OCI-LY1 (cell line): Measurements from ENCODE around the gene DGCR6.

Source experiments
- EZH2 ChIP-seq: fragments of 200-600 bp; sonication (generic), shearing (Covaris generic); IDR thresholded peaks from 2 replicates; pipeline ENCODE4 v1.8.0; 2017; ENCODE audit warnings: borderline replicate concordance, mixed run types, mild to moderate bottlenecking, antibody characterized with exemption, low read length, moderate library complexity, mixed read lengths
- TF ChIP-seq, protein P1 (sequence below): fragments of 200-600 bp; sonication (generic), shearing (Covaris generic); IDR thresholded peaks from 2 replicates; pipeline ENCODE4 v1.5.1; 2017; ENCODE audit warnings: mild to moderate bottlenecking, antibody characterized with exemption, low read length, moderate library complexity, mixed read lengths

DNA sequence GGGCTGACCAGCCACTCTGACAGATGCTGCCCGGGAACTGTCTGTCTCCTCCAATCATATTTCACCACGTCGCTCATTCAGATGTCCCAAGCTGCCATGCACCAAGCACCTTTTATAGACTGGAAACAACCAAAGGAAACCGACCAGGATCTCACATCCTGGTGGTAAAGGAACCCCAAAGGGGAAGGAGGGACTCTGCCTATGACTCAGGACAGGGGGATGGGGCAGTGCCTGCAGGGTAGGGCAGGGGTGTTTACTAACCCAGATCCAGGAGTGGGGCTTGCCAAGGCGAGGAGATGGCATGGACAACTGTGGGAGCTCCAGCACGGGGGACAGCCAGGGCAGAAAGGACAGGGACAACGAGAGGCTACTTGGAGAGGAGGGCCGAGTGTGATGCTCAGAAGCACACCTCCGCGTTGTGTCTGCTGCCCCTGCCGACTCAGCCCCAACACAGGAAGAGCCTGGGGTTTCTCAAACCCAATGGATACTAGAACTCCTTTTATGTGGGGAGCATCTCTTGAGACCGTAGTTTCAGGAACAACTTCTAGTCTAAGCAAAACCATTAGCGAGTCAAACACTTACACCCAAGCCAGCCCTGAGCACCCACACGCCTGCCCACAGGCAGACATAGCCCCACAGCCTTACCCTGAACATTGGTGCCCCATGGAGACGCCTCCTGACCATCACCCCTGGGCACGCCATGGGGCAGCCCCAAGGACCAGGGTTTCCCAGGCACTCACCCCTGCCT, 26.0 kb downstream of the DGCR6 start:
- TF ChIP-seq, protein P1, sequence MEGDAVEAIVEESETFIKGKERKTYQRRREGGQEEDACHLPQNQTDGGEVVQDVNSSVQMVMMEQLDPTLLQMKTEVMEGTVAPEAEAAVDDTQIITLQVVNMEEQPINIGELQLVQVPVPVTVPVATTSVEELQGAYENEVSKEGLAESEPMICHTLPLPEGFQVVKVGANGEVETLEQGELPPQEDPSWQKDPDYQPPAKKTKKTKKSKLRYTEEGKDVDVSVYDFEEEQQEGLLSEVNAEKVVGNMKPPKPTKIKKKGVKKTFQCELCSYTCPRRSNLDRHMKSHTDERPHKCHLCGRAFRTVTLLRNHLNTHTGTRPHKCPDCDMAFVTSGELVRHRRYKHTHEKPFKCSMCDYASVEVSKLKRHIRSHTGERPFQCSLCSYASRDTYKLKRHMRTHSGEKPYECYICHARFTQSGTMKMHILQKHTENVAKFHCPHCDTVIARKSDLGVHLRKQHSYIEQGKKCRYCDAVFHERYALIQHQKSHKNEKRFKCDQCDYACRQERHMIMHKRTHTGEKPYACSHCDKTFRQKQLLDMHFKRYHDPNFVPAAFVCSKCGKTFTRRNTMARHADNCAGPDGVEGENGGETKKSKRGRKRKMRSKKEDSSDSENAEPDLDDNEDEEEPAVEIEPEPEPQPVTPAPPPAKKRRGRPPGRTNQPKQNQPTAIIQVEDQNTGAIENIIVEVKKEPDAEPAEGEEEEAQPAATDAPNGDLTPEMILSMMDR, result no peak
- TF ChIP-seq EZH2, result no peak
